Measurements from ENCODE around the gene IFFO2.

- no peak for TF ChIP-seq POLR2A (IDR thresholded peaks at IDR 0.05)
- TF ChIP-seq, protein P1, sequence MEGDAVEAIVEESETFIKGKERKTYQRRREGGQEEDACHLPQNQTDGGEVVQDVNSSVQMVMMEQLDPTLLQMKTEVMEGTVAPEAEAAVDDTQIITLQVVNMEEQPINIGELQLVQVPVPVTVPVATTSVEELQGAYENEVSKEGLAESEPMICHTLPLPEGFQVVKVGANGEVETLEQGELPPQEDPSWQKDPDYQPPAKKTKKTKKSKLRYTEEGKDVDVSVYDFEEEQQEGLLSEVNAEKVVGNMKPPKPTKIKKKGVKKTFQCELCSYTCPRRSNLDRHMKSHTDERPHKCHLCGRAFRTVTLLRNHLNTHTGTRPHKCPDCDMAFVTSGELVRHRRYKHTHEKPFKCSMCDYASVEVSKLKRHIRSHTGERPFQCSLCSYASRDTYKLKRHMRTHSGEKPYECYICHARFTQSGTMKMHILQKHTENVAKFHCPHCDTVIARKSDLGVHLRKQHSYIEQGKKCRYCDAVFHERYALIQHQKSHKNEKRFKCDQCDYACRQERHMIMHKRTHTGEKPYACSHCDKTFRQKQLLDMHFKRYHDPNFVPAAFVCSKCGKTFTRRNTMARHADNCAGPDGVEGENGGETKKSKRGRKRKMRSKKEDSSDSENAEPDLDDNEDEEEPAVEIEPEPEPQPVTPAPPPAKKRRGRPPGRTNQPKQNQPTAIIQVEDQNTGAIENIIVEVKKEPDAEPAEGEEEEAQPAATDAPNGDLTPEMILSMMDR (IDR thresholded peaks at IDR 0.05) = no peak
Measured at GRCh38 chr1:18886003-18886335, 70.5 kb downstream of the IFFO2 start.

Measured in transverse colon (tissue), 3 donors.